OCI-LY7 (cell line): Measurements from ENCODE around the gene SART3.

Experiments
- CTCF ChIP-seq: fragments of 200-600 bp; sonication (generic); conservative IDR thresholded peaks from 2 replicates; pipeline ENCODE4 v1.5.1; 2014; ENCODE audit warnings: mild to moderate bottlenecking, antibody characterized with exemption, low read length, moderate library complexity, mixed read lengths
- EZH2phosphoT487 ChIP-seq: fragments of 200-600 bp; sonication (generic); IDR thresholded peaks from 2 replicates; pipeline ENCODE4 v1.6.1; 2018; ENCODE audit warnings: low read depth, borderline replicate concordance, mild to moderate bottlenecking, mixed run types, antibody characterized with exemption, low read length, moderate library complexity, mixed read lengths

- TF ChIP-seq CTCF, result no peak
- no peak for TF ChIP-seq EZH2phosphoT487
Measured at GRCh38 chr12:108604208-108604941, 43.4 kb upstream of the SART3 start.
